Neutrophil (primary cell): ENCODE data around the gene SETD9.

Source experiments
- H3K27ac ChIP-seq: fragments of 200-600 bp; sonication (generic); 2 replicates; pipeline ENCODE4 v1.5.1; 2016; ENCODE audit warnings: mild to moderate bottlenecking, moderate library complexity
- H3K27me3 ChIP-seq: fragments of 200-600 bp; sonication (generic); 2 replicates; pipeline ENCODE4 v1.6.0; 2016; ENCODE audit warnings: mild to moderate bottlenecking
- H3K36me3 ChIP-seq: fragments of 200-600 bp; sonication (generic); 2 replicates; pipeline ENCODE4 v1.5.1; 2017
- H3K4me1 ChIP-seq, 2 experiments: fragments of 200-600 bp in 1 of 2; sonication (generic) in 1 of 2; 1 replicate in 1 of 2; 2 replicates in 1 of 2; pipeline versions ENCODE4 v1.5.1 to v1.6.1; 2013 to 2016; ENCODE audit warnings: low read depth in 1 of 2, low read length in 1 of 2, mild to moderate bottlenecking in 1 of 2, moderate library complexity in 1 of 2; ENCODE audit not compliant: control insufficient read depth in 1 of 2, insufficient read depth in 1 of 2
- H3K4me3 ChIP-seq, 2 experiments: fragments of 200-600 bp in 1 of 2; sonication (generic) in 1 of 2; 1 replicate in 1 of 2; 2 replicates in 1 of 2; pipeline ENCODE4 v1.5.1; 2013 to 2016; ENCODE audit warnings: low read depth in 1 of 2, low read length in 1 of 2, mild to moderate bottlenecking in 1 of 2, moderate library complexity in 1 of 2
- H3K9me3 ChIP-seq: fragments of 200-600 bp; sonication (generic); 2 replicates; pipeline ENCODE4 v1.5.1; 2016
- CTCF ChIP-seq: fragments of 200-600 bp; sonication (generic); IDR thresholded peaks from 2 replicates; pipeline ENCODE4 v1.5.1; 2016; ENCODE audit warnings: antibody characterized with exemption

SETD9 gene

GRCh38 chr5:56876327-56876726, 33.1 kb upstream of the SETD9 start:
- H3K4me3 ChIP-seq: no peak overlapping the region
- no peak for TF ChIP-seq CTCF
- H3K4me1 ChIP-seq: no peaks in the 10 kb centered on the region
- no peak overlapping the region for H3K27ac ChIP-seq
- H3K27me3 ChIP-seq: no peaks in the 10 kb centered on the region
- peaks cover 95% of the 10 kb centered on the region for H3K36me3 ChIP-seq
- no peaks in the 10 kb centered on the region for H3K9me3 ChIP-seq

- Histone ChIP-seq H3K4me1 (no peaks in the 10 kb centered on the region), H3K36me3 (peaks cover 96% of the 10 kb centered on the region), H3K9me3 (no peaks in the 10 kb centered on the region), H3K4me3 (no peak overlapping the region), H3K27ac (no peak overlapping the region), H3K27me3 (no peaks in the 10 kb centered on the region)
- no peak for TF ChIP-seq CTCF
Observed at GRCh38 chr5:56881571-56881970, 27.8 kb upstream of the SETD9 start.

- Histone ChIP-seq H3K27me3 (no peaks in the 10 kb centered on the region), H3K36me3 (peaks cover 61% of the 10 kb centered on the region), H3K9me3 (no peaks in the 10 kb centered on the region), H3K4me3 (no peak overlapping the region), H3K4me1 (no peaks in the 10 kb centered on the region), H3K27ac (no peak overlapping the region)
- TF ChIP-seq CTCF: no peak
Observed at GRCh38 chr5:56893251-56893951, 16.0 kb upstream of the SETD9 start.

GRCh38 chr5:56896763-56897162, 12.6 kb upstream of the SETD9 start:
- Histone ChIP-seq H3K4me1 (no peaks in the 10 kb centered on the region), H3K36me3 (peaks cover 33% of the 10 kb centered on the region), H3K4me3 (no peak overlapping the region), H3K9me3 (no peaks in the 10 kb centered on the region), H3K27ac (no peak overlapping the region), H3K27me3 (no peaks in the 10 kb centered on the region)
- no peak for TF ChIP-seq CTCF

- Histone ChIP-seq H3K4me3 (no peak overlapping the region), H3K27ac (no peak overlapping the region), H3K9me3 (no peaks in the 10 kb centered on the region), H3K4me1 (no peaks in the 10 kb centered on the region), H3K27me3 (no peaks in the 10 kb centered on the region), H3K36me3 (peaks cover 29% of the 10 kb centered on the region)
- no peak for TF ChIP-seq CTCF
Observed at GRCh38 chr5:56898213-56898612, 11.2 kb upstream of the SETD9 start.
